ENCODE measurements around the gene PIM1. TPM values are rescaled to one million over a fixed set of nuclear protein-coding genes. Genes with fewer than 3 reads are reported as not detected.

Gene PIM1
- polyA plus RNA-seq, 3 donors = 24.7 to 417 (median 201) TPM

- WGBS, 3 donors = 61 to 78% (median 71%) methylated on average over 8 to 9 of the region's 9 CpGs
- H3K27ac ChIP-seq (ENCODE audit: low read depth, low read length) = no peak overlapping the region
Measured at GRCh38 chr6:37135835-37136694, 33.9 kb upstream of the PIM1 start.

DNA sequence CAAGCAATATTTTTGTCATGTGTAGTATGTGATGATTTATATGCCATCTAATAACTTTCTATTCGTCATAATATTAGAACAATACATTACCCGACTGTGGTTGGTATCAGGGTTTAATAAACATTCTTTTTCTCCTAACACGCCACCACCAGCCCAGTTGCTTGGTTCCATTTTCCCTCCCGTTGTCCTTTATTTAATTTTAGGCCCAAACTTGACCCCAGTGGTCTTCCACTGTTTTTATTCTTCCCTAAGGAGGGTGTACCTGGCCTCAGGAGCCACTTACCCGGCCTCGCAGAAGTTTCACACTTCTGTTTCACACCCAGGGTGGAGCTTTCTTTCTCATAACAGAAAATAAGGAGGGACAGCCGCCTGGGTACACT, 33.1 kb upstream of the PIM1 start:
- 77 to 89% (median 83%) methylated on average over 7 of the region's 7 CpGs for whole genome bisulfite sequencing, 3 donors
- no peak overlapping the region for H3K27ac ChIP-seq (ENCODE audit: low read depth, low read length)

- peak overlapping the region; percentile 69 for H3K27ac ChIP-seq (ENCODE audit: low read depth, low read length)
- 57 to 68% (median 65%) methylated on average over 19 of the region's 19 CpGs for WGBS, 3 donors
Measured at GRCh38 chr6:37137201-37138090, 32.5 kb upstream of the PIM1 start.

- WGBS, 3 donors = 76 to 87% (median 86%) methylated on average over 1 of the region's 1 CpG
- no peak overlapping the region for H3K27ac ChIP-seq (ENCODE audit: low read depth, low read length)
Measured at GRCh38 chr6:37138856-37139229, 31.1 kb upstream of the PIM1 start.

DNA sequence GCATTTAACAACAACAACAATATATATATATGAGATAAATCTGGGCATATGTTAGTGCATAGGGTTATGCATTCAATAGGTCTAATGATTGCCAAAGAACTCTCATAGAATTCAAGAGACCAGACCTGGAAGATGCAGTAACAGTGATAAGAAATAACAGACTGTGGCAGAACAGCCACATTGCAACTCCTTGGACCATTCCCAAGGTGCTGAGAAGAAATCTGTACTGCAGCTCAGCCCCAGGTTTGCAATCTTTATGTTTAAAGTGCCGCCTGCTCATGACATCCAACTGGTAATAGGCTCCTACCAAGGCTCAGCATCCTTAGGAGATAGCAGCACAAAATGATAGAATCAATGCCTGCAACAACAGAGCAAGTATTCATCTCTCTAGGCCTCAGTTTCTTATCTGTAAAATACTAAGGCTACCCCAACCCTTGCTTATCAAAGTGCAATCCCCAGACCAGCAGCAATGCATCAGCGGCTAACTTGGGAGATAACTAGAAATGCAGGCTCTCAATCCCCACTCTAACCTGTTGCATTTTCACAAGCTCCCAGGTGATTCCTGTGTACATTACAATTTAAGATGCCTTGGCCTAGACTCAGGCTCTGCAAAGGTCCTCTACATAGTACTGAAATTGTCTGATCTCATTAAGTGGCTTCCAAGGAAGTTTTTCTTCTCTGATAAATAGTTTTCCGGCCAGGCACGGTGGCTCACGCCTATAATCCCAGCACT, 30.6 kb upstream of the PIM1 start:
- WGBS, 3 donors = 95 to 98% (median 96%) methylated on average over 5 of the region's 5 CpGs
- H3K27ac ChIP-seq (ENCODE audit: low read depth, low read length) = no peak overlapping the region

DNA sequence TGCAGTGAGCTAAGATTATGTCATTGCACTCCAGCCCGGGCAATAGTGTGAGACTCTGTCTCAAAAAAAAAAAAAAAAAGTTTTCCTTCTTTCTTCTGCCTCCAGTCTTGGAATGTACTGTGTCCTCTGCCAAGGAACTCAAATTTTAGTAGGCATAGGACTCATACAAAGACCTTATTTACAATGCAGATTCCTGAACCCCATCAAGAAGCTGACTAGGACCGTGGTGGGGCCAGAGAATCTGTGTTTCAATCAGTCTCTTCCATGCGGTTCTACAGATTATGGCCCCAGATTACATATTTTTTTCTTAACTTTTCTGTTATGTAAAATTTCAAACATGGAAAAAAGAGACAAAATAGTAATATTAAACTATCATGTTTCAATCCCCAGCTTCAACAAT, 29.8 kb upstream of the PIM1 start:
- no peak overlapping the region for H3K27ac ChIP-seq (ENCODE audit: low read depth, low read length)
- WGBS, 3 donors = 86 to 97% (median 92%) methylated on average over 3 of the region's 3 CpGs

DNA sequence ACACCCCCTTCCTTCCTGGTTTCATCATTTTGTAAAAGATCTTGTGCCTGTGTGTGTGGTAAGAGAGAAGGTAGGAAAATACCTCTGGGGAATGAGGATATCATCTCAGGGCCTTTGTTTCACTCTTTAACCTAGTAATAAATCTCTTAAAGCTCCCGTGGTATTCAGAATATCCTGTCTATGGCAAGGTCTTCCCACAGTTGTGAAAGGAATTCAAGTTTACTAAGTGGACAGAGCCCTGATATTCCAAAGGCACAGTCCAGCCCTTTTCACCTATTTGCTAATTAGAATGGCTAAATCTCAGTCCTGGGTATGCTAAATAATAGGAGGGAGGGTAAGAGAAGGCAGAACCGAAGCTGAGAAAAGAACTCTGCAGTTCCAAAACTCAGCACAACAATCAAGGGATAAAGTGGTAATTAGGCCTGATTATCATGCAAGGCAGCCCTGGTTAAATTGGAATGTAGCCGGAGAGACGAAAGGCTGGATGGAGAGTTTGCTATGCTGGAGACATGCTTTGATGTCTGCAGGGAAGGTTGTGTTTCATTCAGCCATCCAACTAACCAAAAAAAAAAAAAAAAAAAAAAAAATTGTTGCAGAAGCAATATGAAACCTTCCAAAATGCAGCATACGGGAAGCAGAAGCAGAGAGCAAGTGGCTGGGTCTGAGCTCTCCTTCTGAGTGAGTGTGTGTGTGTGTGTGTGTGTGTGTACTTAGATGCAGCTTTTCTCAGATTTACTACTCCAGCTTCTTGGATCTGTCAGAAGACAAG, 28.5 kb upstream of the PIM1 start:
- 46 to 67% (median 54%) methylated on average over 5 of the region's 5 CpGs for WGBS, 3 donors
- no peak overlapping the region for H3K27ac ChIP-seq (ENCODE audit: low read depth, low read length)

GRCh38 chr6:37142050-37142614, 27.8 kb upstream of the PIM1 start:
- 72 to 86% (median 76%) methylated on average over 4 of the region's 4 CpGs for WGBS, 3 donors
- H3K27ac ChIP-seq (ENCODE audit: low read depth, low read length) = no peak overlapping the region

DNA sequence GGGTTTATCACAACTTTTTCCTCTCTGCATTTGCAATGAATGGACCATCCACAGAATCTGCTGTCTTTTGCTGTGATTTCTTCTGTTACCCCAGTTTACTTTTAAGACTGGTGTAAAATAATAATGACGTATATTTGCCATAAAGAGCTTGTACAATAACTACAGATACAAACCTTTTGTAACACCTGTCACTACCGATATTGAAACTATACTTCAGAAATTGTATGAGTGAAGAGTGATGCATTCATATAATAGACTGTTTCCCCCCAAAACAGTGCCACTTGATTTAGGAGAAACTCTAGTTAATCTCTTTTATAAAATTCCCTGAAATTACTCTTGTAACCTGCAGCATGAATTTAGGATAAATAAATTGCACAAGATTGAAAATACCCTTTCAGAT, 26.4 kb upstream of the PIM1 start:
- 90 to 95% (median 94%) methylated on average over 2 of the region's 2 CpGs for WGBS, 3 donors
- H3K27ac ChIP-seq (ENCODE audit: low read depth, low read length) = no peak overlapping the region

GRCh38 chr6:37145443-37145842, 24.5 kb upstream of the PIM1 start:
- peak overlapping the region; percentile 15 for H3K27ac ChIP-seq (ENCODE audit: low read depth, low read length)
- 90 to 98% (median 97%) methylated on average over 10 of the region's 10 CpGs for whole genome bisulfite sequencing, 3 donors

DNA sequence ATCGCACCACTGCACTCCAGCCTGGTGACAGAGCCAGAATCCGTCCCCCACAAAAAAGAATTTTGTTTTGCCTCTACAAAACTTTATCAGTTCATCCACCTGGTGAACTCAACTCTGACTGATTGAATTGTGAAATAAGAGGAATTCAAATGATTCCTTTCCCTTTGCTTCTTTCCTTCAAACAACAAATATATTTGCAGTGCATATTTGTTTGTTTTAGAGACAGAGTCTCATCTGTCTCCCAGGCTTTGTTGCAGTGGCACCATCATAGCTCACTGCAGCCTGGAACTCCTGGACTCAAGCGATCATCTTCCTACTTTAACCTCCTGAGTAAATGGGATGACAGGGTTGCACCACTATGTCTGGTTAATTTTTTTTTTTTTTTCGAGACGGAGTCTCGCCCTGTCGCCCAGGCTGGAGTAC, 23.2 kb upstream of the PIM1 start:
- WGBS, 3 donors = 87 to 98% (median 97%) methylated on average over 7 of the region's 7 CpGs
- H3K27ac ChIP-seq (ENCODE audit: low read depth, low read length) = no peak overlapping the region

- no peak overlapping the region for H3K27ac ChIP-seq (ENCODE audit: low read depth, low read length)
Measured at GRCh38 chr6:37149745-37150144, 20.2 kb upstream of the PIM1 start.

DNA sequence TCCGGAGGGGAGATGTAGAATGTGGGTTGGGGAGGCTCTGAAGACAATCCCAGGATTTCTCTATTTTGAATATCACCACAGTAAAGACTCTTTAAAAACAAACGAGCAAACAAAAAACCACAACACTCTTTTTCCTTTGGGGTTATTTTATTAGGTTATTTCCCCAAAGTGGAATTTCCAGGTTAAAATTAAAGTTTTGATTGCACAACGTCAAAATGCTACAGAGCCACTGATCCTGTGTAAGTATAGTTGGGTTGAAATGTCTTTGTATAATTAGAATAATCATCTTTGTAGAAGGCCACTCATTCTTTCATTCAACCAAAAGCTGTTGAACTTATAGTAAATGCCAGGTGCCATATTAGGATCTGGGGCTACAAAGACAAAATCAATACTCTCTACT, 19.6 kb upstream of the PIM1 start:
- 35 to 81% (median 47%) methylated on average over 3 of the region's 3 CpGs for WGBS, 3 donors
- H3K27ac ChIP-seq (ENCODE audit: low read depth, low read length) = no peak overlapping the region

- no peak overlapping the region for H3K27ac ChIP-seq (ENCODE audit: low read depth, low read length)
- 51 to 81% (median 78%) methylated on average over 11 of the region's 11 CpGs for WGBS, 3 donors
Measured at GRCh38 chr6:37155394-37156312, 14.3 kb upstream of the PIM1 start.

DNA sequence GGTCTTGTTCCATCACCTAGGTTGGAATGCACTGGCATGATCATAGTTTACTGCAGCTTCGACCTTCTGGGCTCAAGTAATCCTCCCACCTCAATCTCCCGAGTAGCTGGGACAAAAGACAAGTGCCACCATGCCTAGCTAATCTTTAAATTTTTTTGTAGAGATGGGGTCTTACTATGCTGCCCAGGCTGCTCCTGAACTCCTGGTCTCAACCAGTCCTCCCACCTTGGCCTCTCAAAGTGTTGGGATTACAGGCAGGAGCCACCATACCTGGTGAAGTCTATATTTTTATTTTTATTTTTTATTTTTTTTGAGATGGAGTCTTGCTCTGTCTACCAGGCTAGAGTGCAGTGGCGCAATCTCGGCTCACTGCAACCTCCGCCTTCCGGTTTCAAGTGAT, 11.4 kb upstream of the PIM1 start:
- H3K27ac ChIP-seq (ENCODE audit: low read depth, low read length) = no peak overlapping the region
- WGBS, 3 donors = 92 to 96% (median 95%) methylated on average over 6 of the region's 6 CpGs

DNA sequence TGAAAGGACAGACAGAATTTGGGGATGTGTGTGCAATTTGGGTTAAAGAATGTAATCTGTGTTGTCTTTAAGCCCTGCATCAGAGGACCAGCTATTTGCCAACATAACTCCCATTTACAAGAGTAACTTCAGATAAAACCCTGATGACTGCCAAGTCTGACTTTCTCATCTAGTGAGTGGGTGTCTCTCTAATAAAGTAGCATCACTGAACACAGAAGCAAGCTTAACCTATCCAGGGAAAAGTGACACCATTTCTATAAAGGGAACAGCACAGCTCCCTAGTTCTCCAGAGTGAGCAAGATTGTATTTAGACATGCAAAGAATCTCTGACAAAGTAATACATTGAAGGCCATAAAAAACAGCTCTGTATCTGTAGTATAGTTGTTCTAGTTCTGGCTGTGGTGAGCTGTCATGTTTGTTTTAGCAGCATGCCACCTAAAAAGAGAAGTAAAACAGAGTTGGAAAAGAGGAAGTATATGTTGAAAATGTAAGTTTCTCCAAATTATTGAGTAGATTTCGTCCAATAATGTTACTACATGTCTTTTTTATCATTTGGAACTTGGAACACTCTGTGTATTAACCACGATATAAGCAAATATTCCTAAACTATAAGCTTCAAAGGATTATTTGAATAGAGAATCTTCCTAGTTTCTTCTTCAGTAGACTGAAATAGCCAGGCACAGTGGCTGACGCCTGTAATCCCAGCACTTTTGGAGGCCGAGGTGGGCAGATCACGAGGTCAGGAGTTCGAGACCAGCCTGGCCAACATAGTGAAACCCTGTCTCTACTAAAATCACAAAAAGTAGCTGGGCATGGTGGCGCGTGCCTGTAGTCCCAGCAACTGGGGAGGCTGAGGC, 8.8 kb upstream of the PIM1 start:
- 75 to 87% (median 80%) methylated on average over 8 of the region's 8 CpGs for WGBS, 3 donors
- no peak overlapping the region for H3K27ac ChIP-seq (ENCODE audit: low read depth, low read length)

Data from adipose tissue (tissue), 3 donors.